ENCODE measurements around the gene KRTAP5-10. TPM values are rescaled to one million over a fixed set of nuclear protein-coding genes. Genes with fewer than 3 reads are reported as not detected.

KRTAP5-10 gene, protein sequence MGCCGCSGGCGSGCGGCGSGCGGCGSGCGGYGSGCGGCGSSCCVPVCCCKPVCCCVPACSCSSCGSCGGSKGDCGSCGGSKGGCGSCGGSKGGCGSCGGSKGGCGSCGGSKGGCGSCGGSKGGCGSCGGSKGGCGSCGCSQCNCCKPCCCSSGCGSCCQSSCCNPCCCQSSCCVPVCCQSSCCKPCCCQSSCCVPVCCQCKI
- total RNA-seq: not detected

DNA sequence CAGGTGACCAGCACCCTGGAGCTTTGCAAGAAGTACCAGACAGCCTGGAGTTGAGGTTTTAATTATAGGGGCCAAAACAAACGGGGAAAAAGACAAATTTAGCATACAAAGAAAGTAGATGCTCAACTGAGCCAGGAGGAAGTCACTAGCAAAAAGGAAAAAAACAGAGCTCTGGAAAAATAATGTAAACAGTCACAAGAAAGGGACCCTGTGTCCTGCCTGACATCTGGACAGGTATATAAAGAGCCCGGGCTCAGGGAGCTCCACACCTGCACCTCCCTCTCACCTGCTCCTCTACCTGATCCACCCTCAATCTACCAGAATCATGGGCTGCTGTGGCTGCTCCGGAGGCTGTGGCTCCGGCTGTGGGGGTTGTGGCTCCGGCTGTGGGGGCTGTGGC is at the start of gene KRTAP5-10:
TSS of gene KRTAP5-10 (plus strand) at position 301 of the 400 bp plus-strand sequence. CDS start at position 326, 25 bp downstream.
- Histone ChIP-seq H3K36me3 (no peaks in the 10 kb centered on the region), H3K4me3 (no peak within 1 kb of the TSS), H3K27me3 (peaks cover 56% of the 10 kb centered on the region), H3K9me3 (peaks cover 0 to 4% (median 0%) of the 10 kb centered on the region in 3 donors), H3K4me1 (no peaks in the 10 kb centered on the region), H3K27ac (no peak within 1 kb of the TSS)
- no peak for ATAC-seq
- no peak for TF ChIP-seq EP300 (IDR thresholded peaks at IDR 0.05)
- TF ChIP-seq, protein P1, sequence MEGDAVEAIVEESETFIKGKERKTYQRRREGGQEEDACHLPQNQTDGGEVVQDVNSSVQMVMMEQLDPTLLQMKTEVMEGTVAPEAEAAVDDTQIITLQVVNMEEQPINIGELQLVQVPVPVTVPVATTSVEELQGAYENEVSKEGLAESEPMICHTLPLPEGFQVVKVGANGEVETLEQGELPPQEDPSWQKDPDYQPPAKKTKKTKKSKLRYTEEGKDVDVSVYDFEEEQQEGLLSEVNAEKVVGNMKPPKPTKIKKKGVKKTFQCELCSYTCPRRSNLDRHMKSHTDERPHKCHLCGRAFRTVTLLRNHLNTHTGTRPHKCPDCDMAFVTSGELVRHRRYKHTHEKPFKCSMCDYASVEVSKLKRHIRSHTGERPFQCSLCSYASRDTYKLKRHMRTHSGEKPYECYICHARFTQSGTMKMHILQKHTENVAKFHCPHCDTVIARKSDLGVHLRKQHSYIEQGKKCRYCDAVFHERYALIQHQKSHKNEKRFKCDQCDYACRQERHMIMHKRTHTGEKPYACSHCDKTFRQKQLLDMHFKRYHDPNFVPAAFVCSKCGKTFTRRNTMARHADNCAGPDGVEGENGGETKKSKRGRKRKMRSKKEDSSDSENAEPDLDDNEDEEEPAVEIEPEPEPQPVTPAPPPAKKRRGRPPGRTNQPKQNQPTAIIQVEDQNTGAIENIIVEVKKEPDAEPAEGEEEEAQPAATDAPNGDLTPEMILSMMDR (IDR thresholded peaks at IDR 0.05): no peak
- TF ChIP-seq POLR2AphosphoS5 (IDR thresholded peaks at IDR 0.05): no peak
- no peak for TF ChIP-seq POLR2A (IDR thresholded peaks at IDR 0.05)
- 40% methylated on average over 2 of the region's 5 CpGs; no CpG with 5 or more reads in 1 of the 2 donors for WGBS, 2 donors (ENCODE audit: low coverage in 1 of 2)

DNA sequence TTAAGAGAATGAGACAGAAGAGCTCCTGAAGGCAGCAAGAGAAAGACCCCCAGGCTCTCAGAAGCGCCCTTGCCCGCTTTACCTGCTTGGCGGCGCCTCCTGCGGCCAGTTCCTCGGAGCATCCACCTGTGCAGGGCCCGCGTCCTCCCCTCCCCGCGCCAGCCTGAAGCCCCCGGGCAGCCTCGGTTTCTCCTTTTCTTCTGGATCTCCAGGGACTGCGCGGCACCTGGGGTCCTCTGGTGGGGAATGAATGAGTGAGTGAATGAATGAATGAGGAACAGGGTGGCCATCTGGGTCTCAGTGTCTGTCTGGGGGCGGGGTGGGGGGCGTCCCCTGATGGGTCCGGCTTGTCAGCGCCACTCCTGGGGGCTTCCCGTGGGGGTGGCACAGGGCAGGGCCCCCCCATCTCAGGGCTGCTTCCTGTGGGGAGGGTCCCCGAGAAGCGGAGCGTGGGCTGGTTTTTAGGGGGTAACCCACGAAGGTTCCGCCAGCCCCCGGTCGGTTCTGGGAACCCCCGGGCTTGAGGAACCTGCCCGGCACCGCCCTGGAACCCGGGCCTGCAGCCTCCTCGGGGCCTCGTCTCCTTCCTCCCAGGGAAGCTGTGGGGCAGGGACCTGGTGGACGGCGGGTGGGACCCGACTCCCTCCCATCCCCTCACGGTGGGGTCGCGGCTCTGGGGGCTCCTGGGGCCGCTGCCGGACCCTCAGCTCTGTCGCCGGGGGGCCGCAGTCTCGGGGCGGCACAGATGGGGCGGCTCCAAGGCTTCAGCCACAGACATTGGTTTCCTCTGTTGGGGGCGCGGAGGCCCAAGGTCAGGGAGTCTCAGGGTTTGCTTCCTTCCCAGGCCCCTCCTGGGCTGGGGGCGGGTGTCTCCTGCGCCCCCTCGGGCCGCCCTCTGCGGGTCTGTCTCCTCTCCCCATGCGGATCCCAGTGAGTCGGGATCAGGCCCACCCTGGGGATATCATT is 46.6 kb upstream of the KRTAP5-10 start:
- no peak for ATAC-seq
- TF ChIP-seq, protein P1 (IDR thresholded peaks at IDR 0.05): no peak
- TF ChIP-seq EP300 (IDR thresholded peaks at IDR 0.05) (no peak), POLR2A (IDR thresholded peaks at IDR 0.05) (no peak), POLR2AphosphoS5 (IDR thresholded peaks at IDR 0.05) (no peak)
- no peaks in the 10 kb centered on the region for H3K9me3 ChIP-seq
- H3K27ac ChIP-seq: no peak overlapping the region
- no peak overlapping the region for H3K4me3 ChIP-seq
- 90% methylated on average over 2 to 12 of the region's 55 CpGs for WGBS, 2 donors (ENCODE audit: low coverage in 1 of 2)
- H3K36me3 ChIP-seq: no peaks in the 10 kb centered on the region
- H3K4me1 ChIP-seq: no peaks in the 10 kb centered on the region
- H3K27me3 ChIP-seq: no peaks in the 10 kb centered on the region

DNA sequence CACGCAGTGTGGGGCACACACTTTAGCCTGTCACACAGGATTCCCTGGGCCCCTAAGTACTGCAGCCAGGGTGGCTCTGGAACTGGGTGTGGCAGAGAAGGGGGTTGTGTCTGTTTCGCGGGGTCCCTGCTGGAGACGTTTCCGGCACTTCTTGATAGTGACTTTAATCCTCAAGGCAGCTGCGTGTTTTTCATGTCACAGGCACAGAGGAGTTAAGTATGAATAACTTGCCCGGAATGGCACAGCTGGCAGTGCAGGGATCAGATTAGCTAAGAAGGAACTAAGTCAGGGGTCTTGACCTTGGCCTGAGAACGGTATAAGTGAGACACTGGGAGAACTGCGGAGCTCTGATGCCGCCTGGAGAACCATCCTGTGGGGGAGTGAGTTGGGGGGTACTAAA is 45.8 kb upstream of the KRTAP5-10 start:
- Histone ChIP-seq H3K27me3 (no peaks in the 10 kb centered on the region), H3K27ac (no peak overlapping the region), H3K9me3 (no peaks in the 10 kb centered on the region), H3K36me3 (no peaks in the 10 kb centered on the region), H3K4me1 (no peaks in the 10 kb centered on the region), H3K4me3 (no peak overlapping the region)
- WGBS, 2 donors (ENCODE audit: low coverage in 1 of 2): 32 to 100% methylated on average over 2 to 3 of the region's 10 CpGs
- TF ChIP-seq POLR2AphosphoS5 (IDR thresholded peaks at IDR 0.05) (no peak), EP300 (IDR thresholded peaks at IDR 0.05) (no peak), POLR2A (IDR thresholded peaks at IDR 0.05) (no peak)
- TF ChIP-seq, protein P1 (IDR thresholded peaks at IDR 0.05): no peak
- no peak for ATAC-seq

GRCh38 chr11:71525188-71525937 is 40.0 kb upstream of the KRTAP5-10 start:
- 92 to 100% methylated on average over 1 of the region's 3 CpGs for WGBS, 2 donors (ENCODE audit: low coverage in 1 of 2)
- no peak for ATAC-seq

More at GRCh38 chr11:71525188-71525937, 40.0 kb upstream of the KRTAP5-10 start:
- Histone ChIP-seq H3K4me1 (no peaks in the 10 kb centered on the region), H3K27ac (no peak overlapping the region), H3K4me3 (no peak overlapping the region), H3K9me3 (peaks cover 0 to 10% (median 0%) of the 10 kb centered on the region in 3 donors), H3K27me3 (peaks cover 6% of the 10 kb centered on the region), H3K36me3 (no peaks in the 10 kb centered on the region)
- TF ChIP-seq, protein P1 (IDR thresholded peaks at IDR 0.05): no peak
- no peak for TF ChIP-seq POLR2A (IDR thresholded peaks at IDR 0.05)
- no peak for TF ChIP-seq EP300 (IDR thresholded peaks at IDR 0.05)
- no peak for TF ChIP-seq POLR2AphosphoS5 (IDR thresholded peaks at IDR 0.05)
